ENCODE data around the gene WDR17.
A peak's percentile ranks its signal among the peaks of the same experiment; 100 is the strongest.

GRCh38 chr4:176065435-176066291 lies at the start of gene WDR17:
- TF ChIP-seq CTCF (IDR thresholded peaks at IDR 0.05) (no peak), POLR2A (IDR thresholded peaks at IDR 0.05) (peak in 1 of 2 donors; percentile 46)
